GM18867 (cell line): Measurements from ENCODE around the gene LTN1.
"Not testable (repeated sequence)": the region's sequence is repeated elsewhere in the genome, so short reads cannot be mapped to it uniquely, and the experiment has no call there.

ENCODE experiments used
- ATAC-seq: cut with Tn5 transposase; IDR thresholded peaks from one replicate; pipeline ENCODE4 v1.9.1; 2021; ENCODE audit warnings: mild to moderate bottlenecking, moderate library complexity; ENCODE audit not compliant: unreplicated experiment

LTN1 gene

DNA sequence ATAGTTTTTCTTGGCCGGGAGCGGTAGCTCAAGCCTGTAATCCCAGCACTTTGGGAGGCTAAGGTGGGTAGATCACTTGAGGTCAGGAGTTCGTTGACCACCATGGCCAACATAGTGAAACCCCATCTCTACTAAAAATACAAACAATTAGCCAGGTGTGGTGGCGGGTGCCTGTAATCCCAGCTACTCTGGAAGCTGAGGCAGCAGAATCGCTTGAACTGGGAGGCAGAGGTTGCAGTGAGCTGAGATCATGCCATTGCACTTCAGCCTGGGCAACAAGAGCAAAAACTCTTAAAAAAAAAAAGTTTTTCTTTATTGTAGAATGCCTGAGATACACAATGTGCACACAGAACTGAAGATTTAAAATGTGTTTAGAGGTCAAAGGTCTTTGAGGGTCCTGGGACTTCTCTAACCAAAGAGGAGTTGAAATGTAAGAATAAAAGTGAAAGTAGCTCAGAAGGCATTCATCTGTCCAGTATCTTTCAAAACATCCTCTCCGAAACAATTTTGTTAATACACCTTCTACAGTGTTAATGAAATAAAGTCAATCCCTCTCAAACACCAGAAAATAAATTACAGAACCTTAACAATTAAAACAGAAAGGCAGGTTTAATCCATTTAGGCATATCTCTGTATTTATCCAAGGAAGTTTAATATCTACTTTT is 60.8 kb downstream of the LTN1 start:
- not testable (repeated sequence) for ATAC-seq

DNA sequence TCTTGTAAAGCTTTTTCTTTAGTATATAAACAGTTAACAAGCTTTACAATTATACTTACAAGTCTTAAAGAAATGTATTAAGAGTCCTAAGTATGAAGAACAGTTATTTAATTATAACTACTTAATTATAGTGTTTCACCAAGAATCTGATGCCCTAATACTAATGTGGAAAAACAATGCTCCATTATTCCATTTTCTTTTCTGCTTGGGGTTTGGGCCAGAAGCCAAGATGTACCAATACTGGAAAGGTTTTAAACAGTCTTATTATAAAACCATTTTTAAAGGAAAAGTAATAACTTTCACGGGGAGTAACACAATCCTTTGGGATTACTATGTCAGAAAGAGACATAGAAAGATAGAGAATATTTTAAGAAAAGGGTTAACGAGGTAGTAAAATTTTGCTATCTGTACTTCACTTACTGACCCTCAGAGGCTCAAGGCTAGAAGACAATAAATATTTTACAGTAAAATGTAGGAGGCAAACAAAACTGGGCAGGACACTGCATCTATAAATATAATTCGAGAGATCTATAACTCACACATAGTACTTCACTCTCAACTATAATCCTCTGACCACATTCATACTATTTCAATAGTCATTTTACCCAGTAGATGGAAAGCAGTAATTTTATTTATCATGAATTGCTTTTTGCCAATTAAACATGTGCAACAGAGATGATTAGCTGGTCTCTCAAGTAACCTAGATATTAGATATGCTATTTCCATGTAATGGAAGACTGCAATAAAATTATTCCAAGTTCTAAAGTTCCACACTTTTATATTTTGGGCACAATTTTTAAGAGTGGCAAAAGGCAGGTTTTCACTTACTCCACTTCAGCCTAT is 63.9 kb downstream of the LTN1 start:
- ATAC-seq, result no peak

DNA sequence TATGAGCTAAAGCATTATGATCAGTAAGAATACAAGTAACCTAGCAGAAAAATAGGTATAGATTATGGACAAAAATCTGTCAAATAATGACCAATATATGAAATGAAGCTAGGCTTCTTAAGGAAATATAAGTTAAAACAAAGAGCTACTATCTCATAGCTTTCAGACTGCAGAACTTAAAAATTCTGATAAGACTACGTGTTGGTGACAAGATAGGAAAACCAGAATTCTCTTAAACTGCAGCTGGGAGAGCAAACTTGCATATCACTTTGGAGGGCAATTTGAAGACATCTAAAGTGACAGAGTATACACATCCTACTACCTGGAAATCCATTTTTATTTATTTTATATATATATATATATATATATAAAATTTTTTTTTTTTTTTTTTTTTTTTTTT is 65.5 kb downstream of the LTN1 start:
- ATAC-seq, result no peak

DNA sequence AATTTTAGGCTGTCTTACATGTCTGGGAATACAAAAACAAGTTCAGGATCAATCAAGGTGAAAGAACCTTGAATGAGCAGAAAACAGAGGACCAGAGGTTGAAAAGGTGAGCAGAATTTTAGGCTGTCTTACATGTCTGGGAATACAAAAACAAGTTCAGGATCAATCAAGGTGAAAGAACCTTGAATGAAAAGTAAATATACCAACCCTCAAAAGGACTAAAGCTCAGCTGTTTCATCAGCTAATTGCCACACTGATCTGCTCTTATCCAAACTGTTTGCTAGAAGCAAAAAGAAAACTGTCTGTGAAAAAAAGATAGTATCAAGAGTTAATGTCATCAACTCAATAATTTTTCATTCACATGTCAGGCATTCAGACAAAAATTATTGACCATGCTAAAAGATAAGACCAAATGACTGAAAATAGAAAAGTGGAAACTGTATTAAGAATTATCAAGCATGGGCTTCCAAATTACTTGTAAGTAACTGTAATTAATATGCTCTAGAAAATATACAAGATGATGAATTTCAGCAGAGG is 69.2 kb downstream of the LTN1 start:
- no peak for ATAC-seq

DNA sequence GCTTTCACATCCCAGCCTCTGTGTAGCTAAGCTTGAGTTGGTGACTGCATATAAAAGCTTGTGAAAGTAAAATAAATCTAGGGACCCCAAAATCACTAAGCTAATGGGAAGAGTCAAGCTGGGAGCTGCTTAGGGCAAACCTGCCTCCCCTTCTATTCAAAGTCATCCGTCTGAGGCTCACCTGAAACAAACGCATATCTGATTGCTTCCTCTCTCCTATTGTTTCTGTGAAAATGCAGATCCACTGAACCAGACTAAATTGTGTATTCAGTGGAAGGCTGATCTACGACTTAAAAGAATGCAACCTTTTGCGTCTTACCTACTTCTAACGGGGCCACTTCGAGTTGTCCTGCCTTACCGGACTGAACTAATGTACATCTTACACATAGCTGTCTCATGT is 70.3 kb downstream of the LTN1 start:
- ATAC-seq, result no peak

DNA sequence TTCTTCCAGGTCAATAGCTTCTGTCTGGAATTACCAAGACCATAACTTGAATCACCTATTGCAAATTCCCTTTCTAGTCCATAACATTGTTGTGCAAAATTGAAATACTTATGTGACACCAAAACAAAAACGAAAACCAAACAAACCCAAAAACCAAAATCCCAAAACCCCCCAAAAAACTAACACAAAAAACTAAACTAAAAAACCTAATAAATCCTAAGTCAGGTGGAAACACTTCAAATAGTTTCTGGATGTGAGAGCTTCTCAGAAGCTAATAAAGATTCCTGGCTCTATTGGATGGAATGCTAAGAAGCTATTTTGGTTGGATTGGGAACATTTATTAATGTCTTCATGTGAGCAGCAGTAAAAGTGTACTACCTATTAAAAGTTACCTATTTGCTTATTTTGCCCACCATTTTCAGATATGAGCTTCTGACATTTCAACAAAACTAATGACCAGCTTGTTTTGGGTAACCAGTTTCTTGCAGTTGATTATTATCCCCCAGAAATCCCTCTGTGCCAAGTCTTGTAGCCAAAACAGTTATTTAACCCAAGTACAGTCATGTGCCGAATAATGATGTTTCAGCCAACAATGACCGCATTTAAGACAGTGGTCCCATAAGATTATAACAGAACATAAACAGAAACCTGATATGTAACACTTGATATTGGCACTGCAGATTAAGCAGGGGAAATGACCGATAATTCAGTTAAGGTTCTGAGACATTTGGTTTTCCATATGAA is 76.4 kb downstream of the LTN1 start:
- ATAC-seq, result no peak

DNA sequence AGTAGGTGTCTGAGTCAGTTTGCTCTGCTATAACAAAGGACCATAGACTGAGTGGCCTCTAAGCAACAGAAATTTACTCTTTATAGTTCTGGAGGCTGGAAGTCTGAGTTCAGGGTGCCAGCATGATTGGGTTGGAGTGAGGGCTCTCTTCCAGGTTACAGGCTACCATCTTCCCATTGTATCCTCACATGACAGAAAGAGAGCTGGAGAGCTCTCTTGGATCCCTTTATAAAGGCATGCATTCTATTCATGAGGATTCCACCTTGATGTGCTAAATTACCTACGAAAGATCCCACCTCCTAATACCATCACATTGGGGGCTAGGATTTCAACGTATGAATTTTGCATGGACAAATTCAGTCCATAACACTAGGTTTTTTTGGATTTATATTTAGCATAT is 79.6 kb downstream of the LTN1 start:
- no peak for ATAC-seq

DNA sequence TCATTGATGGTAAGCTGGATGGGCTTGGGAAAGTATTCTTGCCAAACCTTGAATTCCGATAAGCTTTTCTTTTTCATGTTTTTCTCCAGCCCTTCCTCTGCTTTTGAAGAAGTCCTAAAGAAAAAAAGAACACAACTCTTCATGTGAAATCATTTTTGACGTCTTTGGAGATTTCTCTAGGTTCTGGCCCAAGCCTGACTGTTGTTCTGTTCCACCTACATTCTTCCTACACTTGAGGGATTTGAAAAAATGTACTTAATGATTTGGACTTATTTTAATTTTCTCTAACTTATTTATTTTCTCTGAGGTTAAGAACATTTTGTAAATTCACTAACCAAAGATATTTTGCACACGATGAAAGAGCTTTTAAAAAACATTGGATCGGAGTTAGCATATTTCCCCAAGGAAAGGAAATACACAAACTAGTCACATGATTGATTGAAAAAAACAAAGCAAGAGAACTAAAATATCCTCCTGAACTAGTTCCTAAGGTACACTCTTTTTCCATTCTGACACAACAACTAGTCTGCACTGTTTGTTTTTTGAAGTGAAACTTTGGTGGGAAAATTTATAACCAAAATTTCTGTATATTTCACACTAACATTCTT is 82.3 kb downstream of the LTN1 start:
- ATAC-seq, result no peak

DNA sequence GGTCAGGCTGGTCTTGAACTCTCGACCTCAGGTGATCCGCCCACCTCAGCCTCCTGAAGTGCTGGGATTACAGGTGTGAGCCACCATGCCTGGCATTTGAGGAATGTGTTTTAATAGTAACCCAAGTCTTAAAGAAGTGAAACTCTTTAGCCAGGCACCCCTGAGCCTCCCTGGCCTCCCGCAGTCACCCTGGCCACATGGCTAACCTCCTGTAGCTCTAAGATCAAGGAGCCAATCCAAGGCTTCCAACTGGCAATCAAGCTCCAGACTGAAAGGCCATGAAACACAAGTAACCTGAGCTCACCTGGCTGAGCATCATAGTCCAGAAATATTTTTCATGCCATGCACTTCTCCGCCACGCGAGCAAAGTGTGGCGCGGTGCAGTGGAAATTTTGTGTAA is 84.3 kb downstream of the LTN1 start:
- no peak for ATAC-seq

DNA sequence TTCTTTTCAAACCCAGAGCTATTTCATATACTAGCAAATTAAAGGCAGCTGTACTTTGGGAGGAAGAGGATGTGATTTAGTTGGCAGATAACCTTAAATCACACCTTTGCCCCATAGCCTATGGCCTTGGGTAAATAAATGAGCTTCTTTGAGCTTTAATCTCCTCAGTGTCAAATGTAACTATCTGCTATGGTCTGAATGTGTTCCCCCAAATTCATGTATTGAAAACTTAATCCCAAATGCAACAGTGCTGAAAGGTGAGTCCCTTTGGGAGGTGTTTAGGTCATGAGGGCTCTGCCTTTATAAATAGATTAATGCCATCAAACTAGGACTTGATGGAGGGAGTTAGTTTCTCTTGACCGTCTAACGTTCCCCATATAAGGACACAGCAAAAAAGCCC is 85.8 kb downstream of the LTN1 start:
- no peak for ATAC-seq

DNA sequence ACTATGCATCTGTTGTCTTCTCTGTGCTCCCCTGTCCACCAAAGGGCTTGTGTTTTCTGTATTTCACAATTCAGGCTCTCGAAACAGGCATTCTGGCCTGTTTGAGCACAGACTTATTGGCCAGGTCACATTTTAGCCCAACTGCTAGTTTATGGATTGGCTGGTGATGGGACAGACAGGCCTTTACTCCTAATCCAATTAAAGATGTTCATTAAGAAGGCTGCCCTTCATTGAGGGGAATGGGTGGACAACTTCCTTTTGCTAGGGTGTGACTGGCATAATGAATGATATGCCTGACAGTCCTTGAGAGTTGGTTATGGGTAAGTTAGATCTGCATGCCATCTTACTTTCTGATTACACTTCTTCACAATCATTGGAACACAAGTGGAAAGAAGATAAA is 86.4 kb downstream of the LTN1 start:
- no peak for ATAC-seq

DNA sequence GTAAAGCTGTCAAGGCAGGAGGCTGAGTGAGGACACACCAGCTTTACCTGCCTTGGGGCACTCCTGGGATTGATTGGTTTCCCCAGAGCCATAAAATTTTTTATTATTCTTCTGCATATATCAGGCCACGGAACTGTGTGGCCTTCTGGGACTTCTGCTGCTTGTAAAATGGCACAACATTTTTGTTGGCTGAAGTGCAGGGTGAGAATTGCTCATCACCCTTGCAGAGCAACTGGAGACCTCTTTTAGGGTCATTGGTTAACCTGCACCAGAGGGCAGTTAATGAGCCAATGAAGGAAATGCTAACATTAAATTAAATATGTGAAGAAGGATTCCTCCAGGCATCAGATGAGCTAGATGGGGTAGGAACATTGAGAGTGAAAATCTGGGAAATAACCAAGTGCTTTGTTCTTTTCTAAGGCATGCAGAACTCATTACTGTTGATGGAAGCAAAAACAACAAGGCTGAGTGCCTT is 87.7 kb downstream of the LTN1 start:
- ATAC-seq, result no peak

DNA sequence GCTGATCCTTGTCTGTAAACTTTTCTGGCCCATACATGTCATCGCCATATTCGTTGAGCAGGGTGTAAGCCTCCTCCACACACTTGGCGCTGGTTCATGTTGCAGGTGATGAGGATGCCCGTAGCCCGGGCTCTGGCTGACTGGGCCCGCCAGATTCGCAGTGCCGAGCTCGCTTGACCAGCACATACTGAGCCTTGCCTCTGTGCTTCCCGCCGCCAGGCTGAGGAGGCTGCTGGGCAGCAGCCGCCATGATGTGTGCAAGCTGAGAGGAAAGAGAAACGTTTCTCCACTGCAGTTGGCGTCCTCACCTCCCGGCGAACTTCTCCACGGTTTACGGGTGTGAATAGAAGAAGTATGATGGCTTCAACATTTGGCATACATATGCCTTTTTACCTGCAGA is 89.2 kb downstream of the LTN1 start:
- ATAC-seq, result no peak

DNA sequence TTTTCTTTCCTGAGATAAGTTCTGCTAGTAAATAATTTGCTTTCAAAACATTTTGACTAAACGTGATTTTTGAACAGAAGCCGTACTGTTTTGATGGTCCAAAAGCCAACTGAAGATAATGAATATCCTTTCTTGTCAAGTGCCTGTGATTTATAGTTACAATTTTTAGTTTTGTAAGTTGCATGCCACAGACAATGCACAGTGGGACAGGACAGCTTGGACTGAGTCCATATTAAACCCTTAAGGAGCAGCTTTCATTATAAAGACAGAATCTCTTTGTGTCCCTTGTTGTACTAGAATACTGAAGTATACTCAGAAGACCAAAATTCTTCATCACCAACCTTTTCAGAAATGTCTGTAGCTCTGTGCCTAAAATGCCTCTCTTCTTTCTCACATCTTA is 92.2 kb downstream of the LTN1 start:
- ATAC-seq, result no peak

DNA sequence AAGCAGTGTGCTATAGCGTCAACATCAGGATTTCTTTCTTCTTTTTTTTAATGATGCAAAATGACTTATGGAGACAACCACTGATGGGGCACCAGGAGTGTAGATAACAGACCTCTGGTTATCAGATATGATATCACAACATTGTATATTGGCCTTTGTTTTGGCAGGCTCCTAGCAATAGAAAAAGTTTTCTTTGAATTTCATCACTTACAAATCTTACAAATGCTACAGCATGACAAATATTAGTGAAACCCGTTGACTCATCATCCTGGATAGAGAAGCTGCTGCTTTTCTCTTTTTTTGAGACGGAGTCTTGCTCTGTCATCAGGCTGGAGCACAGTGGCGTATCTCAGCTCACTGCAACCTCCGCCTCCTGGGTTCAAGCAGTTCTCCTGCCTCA is 92.9 kb downstream of the LTN1 start:
- ATAC-seq, result no peak

DNA sequence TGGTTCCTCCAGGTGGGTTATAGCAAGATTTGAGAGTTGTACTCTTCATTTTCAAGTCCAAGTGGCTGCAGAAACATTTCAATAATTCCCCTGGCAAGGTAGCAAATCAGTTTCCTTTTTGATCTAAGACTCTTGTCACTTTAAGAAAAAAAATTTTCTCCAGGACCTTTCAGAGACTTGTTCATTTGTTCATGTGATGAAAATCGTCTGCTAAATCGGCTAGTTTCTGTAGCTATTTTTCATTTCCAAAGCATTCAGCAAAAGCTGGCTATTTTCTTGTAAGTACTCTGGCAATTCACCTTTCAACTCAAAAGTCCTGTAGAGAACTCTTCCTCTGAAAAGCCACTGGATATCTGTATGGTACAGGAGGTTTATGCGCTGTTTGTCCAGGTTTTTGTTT is 93.5 kb downstream of the LTN1 start:
- ATAC-seq, result no peak

DNA sequence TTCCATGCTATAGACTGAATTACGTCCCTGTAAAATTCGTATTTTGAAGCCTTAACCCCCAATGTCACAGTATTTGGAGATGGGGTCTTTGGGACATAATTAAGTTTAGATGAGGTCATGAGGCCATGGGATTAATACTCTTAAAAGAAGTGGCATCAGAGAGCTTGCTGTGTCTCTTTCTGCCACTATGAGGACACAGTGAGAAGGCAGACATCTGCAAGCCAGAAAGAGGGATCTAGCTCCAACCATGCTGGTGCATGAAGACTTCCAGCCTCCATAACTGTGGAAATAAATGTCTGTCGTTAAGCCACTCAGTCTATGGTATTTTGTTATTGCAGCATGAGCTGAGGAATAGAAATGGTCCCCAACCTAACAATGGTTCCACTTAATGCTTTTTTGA is 99.0 kb downstream of the LTN1 start:
- ATAC-seq, result no peak

DNA sequence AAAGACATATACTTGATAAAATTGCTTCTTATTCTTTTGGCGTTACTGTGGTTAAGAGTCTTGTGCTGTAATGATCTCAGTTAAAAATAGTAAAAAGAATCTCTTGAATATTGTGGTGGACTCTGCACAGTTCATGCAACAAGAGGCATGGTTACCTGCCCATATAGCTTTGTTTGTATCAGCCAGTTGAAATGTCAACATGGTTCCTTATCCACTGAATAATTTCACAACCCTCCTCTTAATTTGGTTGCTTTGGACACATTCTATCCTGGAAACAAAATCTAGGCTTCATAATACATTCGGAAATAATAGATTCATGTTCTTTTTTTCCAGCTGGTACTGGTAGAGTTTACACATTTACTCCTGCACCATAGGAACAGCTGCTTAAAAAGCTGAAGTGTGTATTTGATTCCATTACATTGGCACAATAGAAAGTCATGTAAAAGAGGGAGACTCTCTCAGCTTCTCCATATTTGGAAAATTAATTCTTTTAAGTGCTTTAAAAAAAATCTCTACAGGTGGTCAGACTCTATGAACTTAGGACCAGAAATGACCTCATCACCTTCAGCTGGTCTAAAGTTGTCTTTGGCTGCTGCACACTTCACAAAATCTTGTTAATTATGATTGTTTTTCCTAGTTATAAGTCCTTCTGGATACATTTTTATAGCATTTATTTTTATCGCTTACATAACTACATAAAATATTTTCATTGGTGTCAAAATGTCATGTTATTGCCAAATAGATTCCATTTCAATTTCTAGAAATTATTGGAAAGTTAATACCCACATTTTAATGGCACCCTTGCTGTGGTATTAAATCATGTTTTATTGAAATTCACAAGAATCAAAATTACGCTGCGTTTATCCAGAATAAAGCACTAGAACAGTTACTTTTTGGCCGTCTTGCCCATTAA is 100.2 kb downstream of the LTN1 start:
- no peak for ATAC-seq

DNA sequence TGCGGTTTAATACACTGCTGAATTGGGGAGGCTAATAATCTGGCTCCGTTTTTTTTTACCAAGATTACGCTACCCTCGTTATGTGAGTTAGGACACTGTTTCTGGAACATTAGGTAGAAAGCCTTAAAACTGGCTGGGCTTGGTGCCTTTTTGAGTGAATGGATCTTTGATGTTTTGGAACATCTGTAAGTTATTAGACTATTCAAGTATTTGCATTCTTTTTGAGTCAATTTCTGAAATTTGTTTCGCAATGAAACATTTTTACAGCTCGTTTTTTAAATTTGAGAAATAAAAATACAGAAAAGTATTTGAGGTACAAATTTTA is 106.9 kb downstream of the LTN1 start:
- ATAC-seq, result no peak
